MM.1S (cell line): ENCODE measurements around the gene PPP1R26.

Experiments used
- DNase-seq: peaks from one replicate; pipeline ENCODE4 v3.0.0-alpha.2; 2015
- H2AFZ ChIP-seq: fragments of 300-600 bp; sonication (generic); 2 replicates; pipeline ENCODE4 v1.6.0; 2016; ENCODE audit warnings: antibody characterized with exemption, low read length
- H3F3A ChIP-seq: fragments of 300-600 bp; sonication (generic); 2 replicates; pipeline ENCODE4 v1.6.1; 2016; ENCODE audit warnings: mild to moderate bottlenecking, antibody characterized with exemption, low read length, moderate library complexity, mixed read lengths; ENCODE audit not compliant: insufficient read depth
- H3K27ac ChIP-seq: fragments of 300-600 bp; sonication (generic); 2 replicates; pipeline ENCODE4 v1.5.1; 2016; ENCODE audit warnings: mild to moderate bottlenecking, low read length
- H3K27me3 ChIP-seq: fragments of 300-600 bp; sonication (generic); replicated peaks from 2 replicates; pipeline ENCODE4 v1.6.0; 2016; ENCODE audit warnings: low read length; ENCODE audit not compliant: insufficient read depth
- H3K36me3 ChIP-seq: fragments of 300-600 bp; sonication (generic); replicated peaks from 2 replicates; pipeline ENCODE4 v1.6.1; 2016; ENCODE audit warnings: mild to moderate bottlenecking, low read length, mixed read lengths; ENCODE audit not compliant: insufficient read depth
- H3K4me1 ChIP-seq: fragments of 300-600 bp; sonication (generic); 2 replicates; pipeline ENCODE4 v1.6.1; 2016; ENCODE audit warnings: low read length, mixed read lengths
- H3K4me2 ChIP-seq: fragments of 300-600 bp; sonication (generic); 2 replicates; pipeline ENCODE4 v1.6.0; 2016; ENCODE audit warnings: low read depth, low read length
- H3K4me3 ChIP-seq: fragments of 300-600 bp; sonication (generic); 2 replicates; pipeline ENCODE4 v1.5.1; 2016; ENCODE audit warnings: low read length, mixed read lengths
- H3K79me2 ChIP-seq: fragments of 300-600 bp; sonication (generic); 2 replicates; pipeline ENCODE4 v1.6.1; 2016; ENCODE audit warnings: mixed run types, low read length, mixed read lengths
- H3K9ac ChIP-seq: fragments of 300-600 bp; sonication (generic); 2 replicates; pipeline ENCODE4 v1.6.1; 2016; ENCODE audit warnings: low read length, mixed read lengths
- H3K9me2 ChIP-seq: fragments of 300-600 bp; sonication (generic); replicated peaks from 2 replicates; pipeline ENCODE4 v1.6.1; 2016; ENCODE audit warnings: mild to moderate bottlenecking, low read length, mixed read lengths; ENCODE audit not compliant: insufficient read depth
- H3K9me3 ChIP-seq: fragments of 300-600 bp; sonication (generic); replicated peaks from 2 replicates; pipeline ENCODE4 v1.6.1; 2016; ENCODE audit warnings: mild to moderate bottlenecking, low read length, mixed read lengths; ENCODE audit not compliant: insufficient read depth
- H4K20me1 ChIP-seq: fragments of 300-600 bp; sonication (generic); 2 replicates; pipeline ENCODE4 v1.6.1; 2016; ENCODE audit warnings: mild to moderate bottlenecking, low read length, moderate library complexity, mixed read lengths; ENCODE audit not compliant: insufficient read depth
- CTCF ChIP-seq: fragments of 300-600 bp; sonication (generic); IDR thresholded peaks from 2 replicates; pipeline ENCODE4 v1.5.1; 2016; ENCODE audit warnings: antibody characterized with exemption, low read length, mixed read lengths
- EZH2 ChIP-seq: fragments of 300-600 bp; sonication (generic); optimal IDR thresholded peaks from 2 replicates; pipeline ENCODE3; 2017; ENCODE audit warnings: low read depth, mild to moderate bottlenecking, antibody characterized with exemption, low read length, mixed read lengths
- EZH2phosphoT487 ChIP-seq: fragments of 300-600 bp; sonication (generic); IDR thresholded peaks from 2 replicates; pipeline ENCODE4 v1.6.1; 2018; ENCODE audit warnings: antibody characterized with exemption, low read length

Gene PPP1R26

GRCh38 chr9:135471791-135472640 is 7.6 kb upstream of the PPP1R26 start:
- Histone ChIP-seq H3K27me3 (peaks cover 76% of the 10 kb centered on the region), H3K4me1 (peaks cover 5% of the 10 kb centered on the region), H3F3A (no peaks in the 10 kb centered on the region), H3K4me3 (0 out of 2 replicates have a peak overlapping the region, but pooled peaks have one; percentile 25), H3K9ac (no peak overlapping the region), H3K36me3 (no peaks in the 10 kb centered on the region), H2AFZ (0 out of 2 replicates have a peak overlapping the region, but pooled peaks have one; percentile 17), H4K20me1 (no peaks in the 10 kb centered on the region), H3K9me2 (no peaks in the 10 kb centered on the region), H3K9me3 (no peaks in the 10 kb centered on the region), H3K27ac (peak overlapping the region; percentile 11; the same call in 1 of the 2 replicates), H3K79me2 (no peaks in the 10 kb centered on the region), H3K4me2 (peak overlapping the region; percentile 66)
- DNase-seq, result peak; percentile 34
- TF ChIP-seq EZH2phosphoT487, result no peak
- TF ChIP-seq CTCF, result no peak
- TF ChIP-seq EZH2, result no peak

- Histone ChIP-seq H3K4me3 (no peak overlapping the region), H3K79me2 (no peaks in the 10 kb centered on the region), H3K9ac (no peak overlapping the region), H3K36me3 (no peaks in the 10 kb centered on the region), H4K20me1 (no peaks in the 10 kb centered on the region), H3K4me2 (no peak overlapping the region), H3K4me1 (peaks cover 11% of the 10 kb centered on the region), H3K27ac (no peak overlapping the region), H3K27me3 (peaks cover 56% of the 10 kb centered on the region), H3K9me3 (no peaks in the 10 kb centered on the region), H2AFZ (no peak overlapping the region), H3F3A (peaks cover 12% of the 10 kb centered on the region), H3K9me2 (no peaks in the 10 kb centered on the region)
- no peak for TF ChIP-seq CTCF
- no peak for TF ChIP-seq EZH2
- no peak for TF ChIP-seq EZH2phosphoT487
- DNase-seq, result no peak
Measured at GRCh38 chr9:135473972-135474543, 5.5 kb upstream of the PPP1R26 start.

GRCh38 chr9:135474915-135475314 is 4.7 kb upstream of the PPP1R26 start:
- H3K4me2 ChIP-seq, result no peak overlapping the region
- no peaks in the 10 kb centered on the region for H4K20me1 ChIP-seq
- peaks cover 11% of the 10 kb centered on the region for H3K4me1 ChIP-seq

More at GRCh38 chr9:135474915-135475314, 4.7 kb upstream of the PPP1R26 start:
- Histone ChIP-seq H2AFZ (no peak overlapping the region), H3K4me3 (no peak overlapping the region), H3K9ac (no peak overlapping the region), H3F3A (peaks cover 12% of the 10 kb centered on the region), H3K9me2 (no peaks in the 10 kb centered on the region), H3K79me2 (no peaks in the 10 kb centered on the region), H3K36me3 (no peaks in the 10 kb centered on the region), H3K9me3 (no peaks in the 10 kb centered on the region), H3K27me3 (peaks cover 49% of the 10 kb centered on the region), H3K27ac (no peak overlapping the region)
- no peak for TF ChIP-seq EZH2
- TF ChIP-seq CTCF, result peak; percentile 53
- peak; percentile 35 for DNase-seq
